WERI-Rb-1 (cell line): ENCODE data around the gene MIB1.
"Not testable (repeated sequence)": the region's sequence is repeated elsewhere in the genome, so short reads cannot be mapped to it uniquely, and the experiment has no call there.

Experiments
- DNase-seq: peaks from one replicate; pipeline ENCODE4 v3.0.0-alpha.2; 2020
- H3K27ac ChIP-seq: fragments of 250-450 bp; sonication (Bioruptor Pico); 2 replicates; pipeline ENCODE4 v1.5.1; 2020; ENCODE audit warnings: mild to moderate bottlenecking, moderate library complexity
- H3K27me3 ChIP-seq: fragments of 250-450 bp; sonication (Bioruptor Pico); 2 replicates; pipeline ENCODE4 v1.5.1; 2021; ENCODE audit warnings: mild to moderate bottlenecking, low read depth, moderate library complexity; ENCODE audit not compliant: insufficient read depth, severe bottlenecking
- H3K36me3 ChIP-seq: fragments of 250-450 bp; sonication (Bioruptor Pico); 2 replicates; pipeline ENCODE4 v1.5.1; 2020; ENCODE audit warnings: mild to moderate bottlenecking, moderate library complexity
- H3K4me3 ChIP-seq: 2 replicates; pipeline ENCODE4 v1.5.1; 2011; ENCODE audit warnings: low read depth, mild to moderate bottlenecking, control low read depth, low read length
- H3K9me3 ChIP-seq: fragments of 250-450 bp; sonication (Bioruptor Pico); 2 replicates; pipeline ENCODE4 v1.5.1; 2021; ENCODE audit warnings: mild to moderate bottlenecking, moderate library complexity; ENCODE audit not compliant: severe bottlenecking
- CTCF ChIP-seq: IDR thresholded peaks from 2 replicates; pipeline ENCODE4 v1.5.1; 2011; ENCODE audit warnings: low read depth, mild to moderate bottlenecking, control low read depth, inconsistent platforms, low read length

The MIB1 gene

GRCh38 chr18:21786526-21786925, 45.9 kb downstream of the MIB1 start:
- TF ChIP-seq CTCF, result no peak
- Histone ChIP-seq H3K36me3 (peaks cover 84% of the 10 kb centered on the region), H3K9me3 (no peaks in the 10 kb centered on the region), H3K27me3 (no peaks in the 10 kb centered on the region), H3K4me3 (no peak overlapping the region), H3K27ac (no peak overlapping the region)
- no peak for DNase-seq

GRCh38 chr18:21796089-21796488, 55.5 kb downstream of the MIB1 start:
- not testable (repeated sequence) for H3K9me3 ChIP-seq, H3K27me3 ChIP-seq, H3K4me3 ChIP-seq, H3K27ac ChIP-seq, DNase-seq
- H3K36me3 ChIP-seq, result peaks cover 38% of the 10 kb centered on the region

- H3K27ac ChIP-seq, result no peak overlapping the region
- H3K4me3 ChIP-seq, result no peak overlapping the region
- no peaks in the 10 kb centered on the region for H3K9me3 ChIP-seq
- no peak for DNase-seq
- H3K27me3 ChIP-seq, result no peaks in the 10 kb centered on the region
- peaks cover 23% of the 10 kb centered on the region for H3K36me3 ChIP-seq
- TF ChIP-seq CTCF, result no peak
Measured at GRCh38 chr18:21798126-21798525, 57.5 kb downstream of the MIB1 start.

GRCh38 chr18:21799721-21800120, 59.1 kb downstream of the MIB1 start:
- Histone ChIP-seq H3K4me3 (no peak overlapping the region), H3K27ac (no peak overlapping the region), H3K36me3 (peaks cover 36% of the 10 kb centered on the region), H3K27me3 (no peaks in the 10 kb centered on the region), H3K9me3 (no peaks in the 10 kb centered on the region)
- DNase-seq, result no peak
- no peak for TF ChIP-seq CTCF

- H3K27ac ChIP-seq, result no peak overlapping the region
- no peak for TF ChIP-seq CTCF
- no peak for DNase-seq
- H3K4me3 ChIP-seq, result no peak overlapping the region
- H3K9me3 ChIP-seq, result no peaks in the 10 kb centered on the region
- H3K27me3 ChIP-seq, result no peaks in the 10 kb centered on the region
- peaks cover 54% of the 10 kb centered on the region for H3K36me3 ChIP-seq
Measured at GRCh38 chr18:21803495-21803894, 62.9 kb downstream of the MIB1 start.

GRCh38 chr18:21805771-21806366, 65.3 kb downstream of the MIB1 start:
- H3K36me3 ChIP-seq, result peaks cover 66% of the 10 kb centered on the region
- no peak overlapping the region for H3K27ac ChIP-seq
- H3K9me3 ChIP-seq, result no peaks in the 10 kb centered on the region
- no peak overlapping the region for H3K4me3 ChIP-seq
- no peak for TF ChIP-seq CTCF
- no peak for DNase-seq
- H3K27me3 ChIP-seq, result no peaks in the 10 kb centered on the region
